NCI-H2081 (cell line): ENCODE results near the gene WDFY3.
"Not testable (repeated sequence)": the region's sequence is repeated elsewhere in the genome, so short reads cannot be mapped to it uniquely, and the experiment has no call there.

Experiments used
- DNase-seq, 2 experiments: peaks; one replicate each; lab custom pipeline; 2025; lab: John Stamatoyannopoulos, UW

WDFY3 gene

DNA sequence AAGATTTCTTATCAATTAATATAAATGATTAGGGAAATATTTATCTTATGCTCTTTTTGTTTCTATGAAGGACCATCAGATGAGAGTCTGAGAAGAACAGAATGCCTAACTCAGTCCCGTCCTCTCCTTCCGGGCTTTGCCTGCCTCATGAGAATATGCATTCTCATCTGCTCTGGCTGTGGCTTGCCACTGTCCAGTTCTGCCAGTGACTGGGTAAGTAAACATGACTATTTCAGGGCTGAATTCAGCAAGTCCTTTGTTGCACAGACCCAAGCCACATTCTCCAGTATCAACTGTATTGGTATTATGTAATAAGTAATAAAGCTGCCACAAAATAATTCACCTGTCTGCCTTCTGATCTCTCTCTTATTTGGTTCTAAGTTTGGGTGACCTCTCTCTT, 110.7 kb downstream of the WDFY3 start:
- no peak for DNase-seq

DNA sequence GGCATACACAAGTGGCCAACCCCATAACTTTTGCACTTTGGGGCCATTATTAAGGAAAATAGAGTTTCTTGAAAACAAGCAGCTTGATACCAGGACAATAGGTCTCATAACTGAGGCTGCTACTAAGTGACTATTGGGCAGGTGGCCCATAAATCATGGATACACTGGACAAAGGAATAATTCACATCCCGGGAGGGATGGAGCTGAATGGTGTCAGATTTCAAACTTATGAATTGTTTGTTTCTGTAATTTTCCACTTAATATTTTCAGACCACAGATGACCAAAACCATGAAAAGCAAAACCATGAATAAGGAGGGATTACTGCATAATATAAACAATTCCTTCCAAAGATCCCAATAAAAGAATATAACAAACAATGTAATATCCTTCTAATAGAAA, 114.4 kb downstream of the WDFY3 start:
- peak in 1 of 2 experiments; percentile 61 for DNase-seq

DNA sequence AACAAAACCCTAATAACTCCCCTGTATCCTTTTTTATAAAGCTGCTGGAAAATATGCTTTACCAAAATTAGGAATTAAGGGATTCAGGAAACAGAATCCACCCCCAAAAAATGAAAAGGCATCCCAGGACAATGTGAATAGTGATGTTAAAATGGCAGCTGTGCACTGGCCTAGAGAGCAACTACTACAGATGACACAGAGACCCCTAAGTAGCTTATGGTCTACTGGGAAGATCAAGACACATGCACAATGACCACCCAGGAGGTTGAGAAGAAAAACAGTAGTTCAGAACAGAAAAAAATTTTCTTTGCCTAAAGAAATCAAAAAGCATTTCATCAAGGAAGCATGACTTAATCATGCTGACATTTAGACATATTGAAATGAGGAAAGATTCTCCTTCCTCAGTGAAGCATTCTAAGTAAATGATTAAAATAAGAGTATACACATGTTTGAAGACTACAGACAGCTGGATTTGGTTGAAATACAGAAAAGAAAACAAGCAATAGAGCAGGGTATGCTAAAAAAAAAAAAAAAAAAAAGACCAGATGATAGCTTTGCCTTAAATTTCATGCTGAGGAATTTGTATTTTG, 117.3 kb downstream of the WDFY3 start:
- DNase-seq = no peak

DNA sequence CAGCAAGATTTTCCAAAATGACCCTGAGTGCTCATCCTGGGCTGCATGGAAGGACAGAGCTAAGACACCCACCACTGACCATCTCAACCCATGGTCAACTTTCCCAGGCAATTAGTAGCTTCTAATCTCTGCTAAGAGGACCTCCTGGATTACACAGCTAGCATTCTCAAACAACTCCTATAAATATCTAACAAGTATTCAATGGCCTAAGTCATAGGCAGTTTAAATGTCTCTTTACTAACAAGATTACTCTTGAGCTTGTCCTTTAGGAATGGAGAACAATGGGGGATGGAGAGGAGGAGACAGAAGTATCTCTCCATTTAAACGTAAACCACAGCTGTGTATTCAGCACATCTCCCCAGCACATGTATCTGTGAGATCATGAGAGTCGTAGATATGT, 118.1 kb downstream of the WDFY3 start:
- DNase-seq = no peak

DNA sequence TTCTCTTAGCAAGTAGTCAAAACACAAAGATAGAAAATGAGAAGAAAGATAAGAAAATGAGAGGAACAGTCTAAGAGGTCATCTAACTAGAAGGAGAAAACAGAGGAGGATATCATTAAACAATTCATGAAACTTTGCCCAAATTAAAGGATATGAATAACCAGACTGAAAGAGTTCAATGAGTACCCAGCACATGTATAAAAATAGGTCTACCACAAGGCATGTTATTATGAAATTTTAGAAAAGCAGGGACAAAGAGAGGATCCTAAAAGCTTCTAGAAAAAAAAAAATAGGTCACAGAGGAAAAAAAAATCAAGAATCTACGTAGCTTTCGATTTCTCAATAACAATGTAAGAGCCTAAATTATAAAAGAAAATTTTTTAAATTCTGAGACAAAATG, 118.5 kb downstream of the WDFY3 start:
- no peak for DNase-seq

DNA sequence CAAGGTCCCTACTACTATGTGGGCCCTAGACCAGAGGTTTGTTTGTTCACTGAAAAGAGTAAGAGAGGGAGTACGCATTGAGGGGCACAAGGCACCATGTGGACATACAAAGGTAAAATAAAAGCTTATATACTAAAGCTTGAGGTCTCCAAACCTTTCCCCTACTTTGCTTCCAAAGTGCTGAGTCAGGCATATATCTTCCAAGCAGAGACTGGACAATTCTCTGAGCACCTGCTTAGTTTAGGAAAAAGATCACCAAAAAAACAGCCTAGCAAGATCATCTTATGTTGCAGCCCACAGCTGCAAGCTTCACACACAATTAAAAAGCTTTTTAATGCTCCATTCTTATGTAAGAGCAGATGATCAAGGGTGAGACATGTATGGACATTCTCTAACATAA, 119.5 kb downstream of the WDFY3 start:
- no peak for DNase-seq

DNA sequence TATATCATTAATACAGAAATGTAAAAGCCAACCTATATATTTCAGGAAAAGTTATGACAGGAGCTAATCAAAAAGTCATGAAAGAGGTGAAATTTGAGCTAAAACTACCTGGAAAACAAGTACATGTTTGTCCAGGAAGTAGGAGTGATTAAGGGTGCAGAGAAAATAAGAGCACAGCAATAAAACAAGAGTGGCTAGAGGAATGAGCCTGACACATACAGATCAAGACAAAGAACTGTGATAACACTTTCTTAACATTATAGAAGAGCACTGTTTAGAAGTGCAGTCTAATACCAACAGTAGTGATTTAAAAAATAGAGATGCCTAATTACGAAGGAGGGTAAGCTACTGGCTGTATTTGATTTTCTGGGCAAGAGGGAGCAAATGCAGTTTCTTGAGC, 125.1 kb downstream of the WDFY3 start:
- no peak for DNase-seq

DNA sequence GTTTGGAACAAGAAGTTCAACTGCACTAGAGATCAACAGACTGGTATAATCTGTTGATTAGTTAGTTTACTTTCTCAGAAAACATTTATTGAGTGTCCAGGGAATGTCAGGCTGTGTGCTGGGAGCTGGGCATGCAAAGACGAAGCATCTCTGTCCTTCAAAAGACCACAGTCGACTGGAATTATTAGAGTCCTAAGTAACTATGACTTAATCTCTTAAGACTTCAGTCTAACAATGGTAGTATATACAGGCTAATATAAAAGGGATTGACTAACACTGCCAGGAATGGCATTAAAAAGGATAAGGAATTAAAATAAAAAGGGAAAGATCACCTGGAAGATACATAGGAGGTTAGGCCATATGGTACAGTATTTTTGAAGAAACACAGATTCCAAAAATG, 128.7 kb downstream of the WDFY3 start:
- DNase-seq = no peak

DNA sequence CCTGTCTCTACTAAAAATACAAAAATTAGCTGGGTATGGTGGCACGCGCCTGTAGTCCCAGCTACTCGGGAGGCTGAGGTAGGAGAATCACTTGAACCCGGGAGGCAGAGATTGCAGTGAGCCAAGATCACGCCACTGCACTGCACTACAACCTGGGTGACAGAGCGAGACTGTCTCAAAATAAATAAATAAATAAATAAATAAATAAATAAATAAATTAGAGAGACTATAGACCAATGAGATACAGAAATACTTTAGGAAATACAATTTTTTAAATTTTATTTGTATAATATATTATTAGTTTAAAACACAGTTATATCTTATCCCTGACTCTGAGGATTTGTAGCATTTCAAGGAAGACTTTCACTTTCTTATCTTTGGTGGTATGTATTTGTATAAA, 136.9 kb downstream of the WDFY3 start:
- not testable (repeated sequence) for DNase-seq

DNA sequence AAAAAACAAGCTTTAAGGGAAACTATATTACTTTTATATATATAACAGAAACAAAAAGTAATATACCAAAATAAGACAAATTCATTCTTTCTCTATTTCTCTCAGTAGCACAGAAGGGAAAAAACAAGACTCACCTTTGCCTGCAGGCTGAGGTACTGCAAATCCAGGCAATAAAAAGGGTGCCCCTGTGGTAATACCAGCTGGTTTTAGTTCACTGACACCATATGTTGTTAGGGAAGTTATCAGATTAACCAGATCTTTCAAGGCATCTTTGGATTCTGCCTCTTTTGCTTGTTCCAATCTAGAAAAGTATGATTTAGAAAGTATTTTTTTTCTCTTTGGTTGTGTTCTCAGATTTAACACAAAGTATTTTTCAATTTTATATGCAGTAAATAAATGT, 139.8 kb downstream of the WDFY3 start:
- no peak for DNase-seq

DNA sequence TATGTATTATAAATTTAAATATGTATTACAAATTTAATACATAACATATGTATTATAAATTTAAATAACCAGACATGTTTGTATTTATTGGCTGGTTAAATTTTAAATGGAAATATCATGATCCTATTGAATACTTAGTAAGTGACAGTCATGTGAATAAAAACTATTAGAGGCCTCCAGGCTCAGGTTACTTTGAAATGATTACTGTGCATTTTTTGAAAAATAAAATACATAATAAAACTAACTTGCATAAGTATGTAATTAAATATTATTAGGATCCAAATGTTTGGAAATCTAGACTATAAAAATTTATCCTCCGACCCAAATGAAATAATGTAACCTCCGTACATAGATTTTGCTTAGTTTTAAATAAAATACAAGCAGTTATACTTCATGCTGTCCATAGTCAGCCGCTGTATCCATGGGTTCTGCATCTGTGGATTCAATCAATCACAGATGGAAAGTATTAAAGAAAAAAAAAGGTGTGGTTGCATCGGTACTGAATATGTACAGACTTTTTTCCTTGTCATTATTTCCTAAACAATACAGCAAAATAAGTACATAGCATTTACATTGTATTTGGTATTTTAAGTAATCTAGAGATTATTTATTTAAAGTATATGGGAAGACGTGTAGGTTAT, 140.7 kb downstream of the WDFY3 start:
- DNase-seq = no peak

DNA sequence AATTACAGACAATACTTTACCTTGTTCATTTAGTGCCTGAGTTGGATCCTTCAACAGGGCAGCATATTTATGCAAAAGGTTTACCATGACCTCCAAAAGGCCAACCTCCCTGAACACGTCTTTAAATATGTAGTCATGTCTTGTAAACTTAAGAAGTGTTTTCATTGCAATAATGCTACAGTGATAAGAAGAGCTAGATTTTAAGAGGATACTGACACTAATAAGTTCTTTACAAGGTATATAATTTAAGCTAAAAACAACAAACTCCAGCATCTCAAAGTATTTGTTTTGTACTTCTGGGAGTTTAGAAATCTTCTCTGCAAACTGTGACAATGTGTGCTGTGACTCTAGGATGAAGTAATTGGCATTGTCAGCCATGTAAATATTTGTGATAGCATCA, 145.4 kb downstream of the WDFY3 start:
- DNase-seq = no peak

DNA sequence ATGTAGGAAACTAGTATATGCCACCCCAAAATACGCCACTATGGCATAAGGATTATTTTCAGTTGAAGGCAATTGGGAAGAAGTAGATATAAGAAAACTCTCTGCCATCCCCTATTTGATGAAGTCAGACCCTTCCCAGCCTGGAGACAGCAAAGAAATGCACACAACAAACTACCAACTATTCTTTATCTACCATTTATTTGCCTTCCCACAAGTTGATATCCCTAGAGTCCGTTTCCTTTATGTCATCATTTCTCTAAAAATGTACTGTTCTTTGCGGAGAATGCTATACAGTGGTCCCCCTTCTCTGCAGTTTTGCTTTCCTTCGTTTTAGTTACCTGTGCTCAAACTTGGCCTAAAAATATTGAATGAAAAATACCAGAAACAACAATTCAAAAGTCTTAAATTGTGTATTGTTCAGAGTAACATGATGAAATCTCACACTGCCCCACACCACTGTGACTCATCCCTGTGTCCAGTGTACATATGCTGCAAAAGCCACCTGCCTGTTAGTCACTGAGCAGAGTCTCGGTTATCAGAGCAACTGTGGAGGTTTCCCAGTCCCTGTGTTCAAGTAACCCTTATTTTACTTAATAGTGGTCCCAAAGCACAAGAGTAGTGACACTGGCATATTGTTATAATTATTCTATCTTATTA, 152.3 kb downstream of the WDFY3 start:
- no peak for DNase-seq

DNA sequence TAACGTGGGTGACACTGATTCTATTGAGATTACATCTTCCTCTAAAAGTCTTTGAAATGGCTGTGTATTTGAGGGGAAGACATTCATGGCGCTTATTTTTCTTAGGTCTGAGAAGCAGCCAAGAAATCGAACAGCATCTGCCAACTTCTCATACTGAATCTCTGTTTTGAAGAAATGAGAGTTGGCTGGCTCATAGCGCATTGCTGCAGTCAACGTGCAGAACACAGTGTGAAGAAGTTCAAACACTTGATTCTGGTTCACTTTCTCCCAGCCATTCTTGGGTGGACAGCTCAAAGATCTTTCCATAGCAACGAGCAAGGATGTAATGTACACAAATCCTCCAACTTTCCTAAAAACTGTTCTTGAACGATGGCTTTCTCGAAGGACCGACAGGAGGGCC, 156.5 kb downstream of the WDFY3 start:
- DNase-seq = no peak

DNA sequence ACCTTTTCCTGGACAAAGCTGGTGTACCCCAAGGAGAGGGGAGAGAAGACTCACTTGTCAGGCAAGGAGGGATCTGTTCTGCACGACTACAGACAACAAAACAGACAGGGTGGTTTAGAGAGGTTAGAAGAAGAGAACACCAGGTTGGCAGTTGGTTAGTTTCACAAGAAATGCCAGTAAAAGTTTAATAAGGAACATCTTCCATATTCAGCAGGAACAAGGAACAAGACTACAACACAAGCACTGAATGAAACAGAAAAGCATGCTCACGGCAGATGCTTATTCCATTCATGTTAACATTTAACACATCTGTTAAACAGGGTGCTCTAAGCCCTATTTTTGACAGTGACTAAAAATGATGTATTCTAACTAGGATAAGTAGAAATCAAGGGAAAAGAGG, 158.2 kb downstream of the WDFY3 start:
- no peak for DNase-seq

DNA sequence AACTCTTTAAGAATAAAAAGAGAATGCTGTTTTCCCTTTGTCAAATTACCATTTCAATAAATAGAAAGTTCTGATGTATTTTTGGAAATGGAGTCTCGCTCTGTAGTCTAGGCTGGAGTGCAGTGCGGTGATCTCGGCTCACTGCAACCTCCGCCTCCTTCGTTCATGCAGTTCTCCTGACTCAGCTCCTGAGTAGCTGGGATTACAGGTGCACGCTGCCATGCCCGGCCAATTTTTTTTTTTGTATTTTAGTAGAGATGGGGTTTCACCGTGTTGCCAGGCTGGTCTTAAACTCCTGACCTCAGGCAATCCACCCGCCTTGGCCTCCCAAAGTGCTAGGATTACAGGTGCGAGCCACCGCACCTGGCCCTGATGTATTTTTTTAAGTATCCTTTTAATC, 159.9 kb downstream of the WDFY3 start:
- DNase-seq = not testable (repeated sequence)

DNA sequence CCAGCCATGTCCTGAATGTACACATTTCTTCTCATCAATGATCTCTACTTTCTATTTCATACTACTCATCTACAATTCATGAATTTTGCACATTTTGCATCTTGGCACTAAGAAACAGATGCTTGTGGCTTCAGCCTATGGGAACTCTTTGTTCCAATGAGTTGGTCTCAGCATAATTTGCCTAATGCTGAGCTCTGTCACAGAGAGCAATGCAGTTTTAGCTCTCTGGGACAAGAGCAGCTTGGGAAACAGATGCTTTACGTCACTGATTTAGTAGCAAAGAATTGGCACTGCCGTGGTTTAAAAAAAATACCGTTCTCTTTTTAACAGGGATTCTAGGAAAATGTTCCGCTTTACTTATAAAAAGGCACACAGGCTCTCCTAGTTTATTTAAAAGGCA, 162.4 kb downstream of the WDFY3 start:
- no peak for DNase-seq

DNA sequence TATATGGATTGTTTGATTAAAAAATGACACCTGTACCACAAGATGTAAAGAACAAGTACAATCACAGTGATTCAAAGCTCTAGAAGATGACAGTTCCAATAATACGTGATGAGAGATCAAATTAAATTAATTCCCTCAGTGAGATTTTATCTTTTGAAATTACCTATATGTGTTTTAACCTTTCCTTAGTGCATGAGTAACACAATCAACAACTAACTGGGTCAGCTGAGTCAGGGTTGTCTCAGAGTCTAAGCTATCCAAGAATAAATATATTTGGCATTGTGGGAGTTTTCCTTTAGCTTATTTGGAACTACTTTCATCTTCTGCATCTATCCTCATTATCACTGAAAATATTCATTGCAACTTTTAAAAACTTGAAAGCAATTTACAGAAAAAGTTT, 162.8 kb downstream of the WDFY3 start:
- no peak for DNase-seq

DNA sequence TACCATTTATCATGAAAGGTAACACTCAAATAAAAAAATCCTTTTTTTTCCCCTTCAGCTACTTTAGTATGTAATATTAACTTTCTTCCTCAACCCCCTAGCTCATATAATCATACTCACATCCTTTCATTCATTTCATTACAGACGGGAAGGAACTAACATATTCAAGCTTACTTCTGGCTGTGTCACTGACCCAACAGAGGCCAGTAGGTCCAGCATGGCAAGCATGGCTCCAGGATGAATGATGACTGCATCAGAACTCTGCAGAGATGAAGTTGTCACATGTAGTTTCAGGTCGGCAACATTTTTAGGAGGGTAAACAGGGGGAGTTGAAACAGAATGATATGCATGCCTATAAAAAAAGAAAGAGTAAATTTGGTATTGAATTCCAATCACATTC, 163.4 kb downstream of the WDFY3 start:
- no peak for DNase-seq

DNA sequence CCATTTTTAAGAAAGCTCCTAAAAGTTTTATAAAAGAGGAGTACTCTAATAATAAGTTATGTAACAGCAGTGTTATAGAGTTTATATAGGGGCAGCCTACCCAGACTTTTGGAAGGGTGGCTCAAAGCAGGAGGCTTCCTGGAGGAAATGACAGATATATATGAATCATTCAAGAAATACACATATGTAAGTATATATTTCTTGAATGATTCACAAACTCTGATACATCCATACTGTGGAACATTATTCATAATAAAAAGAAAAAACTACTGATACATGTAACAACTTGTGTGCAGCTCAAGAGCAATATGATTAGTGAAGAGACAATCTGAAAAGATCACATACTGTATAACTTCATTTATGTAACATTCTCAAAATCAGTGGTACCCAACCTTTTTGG, 166.2 kb downstream of the WDFY3 start:
- no peak for DNase-seq

DNA sequence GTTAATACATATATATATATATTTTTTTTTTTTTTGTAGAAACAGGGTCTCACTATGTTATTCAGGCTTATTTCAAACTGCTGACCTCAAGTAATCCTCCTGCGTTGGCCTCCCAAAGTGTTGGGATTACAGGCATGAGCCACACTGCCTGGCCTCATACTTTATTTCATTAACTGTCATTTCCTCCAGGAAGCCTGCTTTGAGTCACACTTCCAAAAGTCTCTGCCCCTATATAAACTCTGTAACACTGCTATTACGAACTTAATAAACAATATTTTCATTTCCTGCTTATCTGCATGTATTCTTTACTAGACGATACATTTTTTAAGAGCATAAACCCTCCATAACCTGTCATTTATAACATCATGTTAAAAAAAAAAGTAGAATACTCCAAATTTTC, 167.2 kb downstream of the WDFY3 start:
- DNase-seq = no peak

DNA sequence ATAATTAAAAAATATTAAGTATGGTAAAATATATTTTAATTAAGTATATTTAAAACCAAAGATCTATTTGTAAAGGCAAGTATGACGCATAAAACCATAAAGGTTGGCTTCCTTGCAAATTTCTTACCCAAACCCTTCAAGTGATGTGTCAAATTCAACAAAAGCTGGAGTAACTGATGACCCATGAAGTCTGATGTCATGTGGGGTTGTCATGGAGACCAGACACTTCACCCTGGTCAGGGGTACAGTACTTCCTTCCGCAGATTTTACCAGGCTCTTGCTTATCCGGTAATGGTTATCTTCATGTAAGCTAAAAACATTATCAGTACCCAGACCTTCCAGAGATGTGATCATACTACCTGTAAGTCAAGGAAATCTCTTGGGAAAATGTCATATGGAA, 170.1 kb downstream of the WDFY3 start:
- no peak for DNase-seq

DNA sequence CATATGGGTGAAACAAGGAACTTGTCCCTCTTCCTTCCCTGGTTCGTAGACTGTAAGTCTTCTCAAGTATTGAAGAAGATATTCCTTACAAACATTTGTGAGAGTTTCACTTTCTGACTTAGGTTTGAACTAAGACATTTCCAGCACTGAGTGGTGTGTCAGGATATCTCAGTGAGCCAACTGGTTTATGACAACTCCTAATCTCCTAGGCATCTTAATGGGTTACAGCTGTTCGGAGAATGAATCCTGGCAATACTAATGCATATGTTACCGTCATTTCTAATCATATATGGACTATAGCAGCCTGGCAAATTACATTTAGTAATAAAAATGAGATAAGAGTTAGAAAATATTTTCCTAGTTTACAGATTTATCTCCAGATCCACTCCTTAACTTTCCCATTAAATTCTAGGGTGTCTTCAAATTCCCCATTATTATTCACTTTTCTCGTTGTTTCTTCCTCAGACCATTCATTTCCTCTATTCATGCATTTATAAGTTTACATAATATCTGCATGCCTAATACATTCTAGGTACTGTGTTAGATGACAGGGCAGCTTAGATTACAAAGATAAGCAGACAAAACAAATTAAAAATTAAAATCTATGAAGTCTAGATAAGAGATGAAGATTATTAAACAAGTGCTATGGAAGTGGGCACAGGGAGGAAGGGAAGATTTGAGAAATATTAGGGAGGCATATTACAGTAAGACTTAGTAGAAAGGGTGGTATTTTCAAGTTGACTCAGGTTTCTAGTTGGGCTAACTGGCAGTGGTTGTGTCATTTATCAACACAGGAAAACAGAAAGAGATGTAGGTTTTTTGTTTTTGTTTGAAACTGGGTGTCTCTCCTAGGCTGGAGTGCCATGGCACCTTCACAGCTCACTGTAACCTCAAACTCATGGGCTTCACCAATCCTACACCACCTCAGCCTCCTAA, 173.9 kb downstream of the WDFY3 start:
- DNase-seq = no peak
